GM23338 (cell line): ENCODE data around the gene KDSR.

ENCODE experiments used
- ETS1 ChIP-seq: IDR thresholded peaks from 2 replicates; pipeline ENCODE4 v1.6.1; 2016; ENCODE audit warnings: antibody characterized with exemption
- EZH2 ChIP-seq: fragments of 200-600 bp; sonication (generic); IDR thresholded peaks from one replicate; pipeline ENCODE4 v1.8.0; 2017; ENCODE audit warnings: antibody characterized with exemption, mild to moderate bottlenecking, low read depth; ENCODE audit not compliant: unreplicated experiment
- EZH2phosphoT487 ChIP-seq: fragments of 200-600 bp; sonication (generic); IDR thresholded peaks from one replicate; pipeline ENCODE4 v1.8.1; 2018; ENCODE audit warnings: antibody characterized with exemption; ENCODE audit not compliant: unreplicated experiment
- REST ChIP-seq: IDR thresholded peaks from one replicate; pipeline ENCODE4 v1.6.1; 2018; ENCODE audit warnings: antibody characterized with exemption; ENCODE audit not compliant: unreplicated experiment

- TF ChIP-seq EZH2phosphoT487 (no peak), ETS1 (no peak), REST (no peak), EZH2 (no peak)
Observed at GRCh38 chr18:63287691-63288220, 79.2 kb downstream of the KDSR start.
